NOMO-1 treated with dmso at 0.1 percent for 144 hours (cell line): ENCODE measurements around the gene JAM2.
"Not testable (repeated sequence)": the region's sequence is repeated elsewhere in the genome, so short reads cannot be mapped to it uniquely, and the experiment has no call there.

ENCODE experiments used
- DNase-seq: peaks from one replicate; lab custom pipeline; 2025; ENCODE audit not compliant: unreplicated experiment; lab: John Stamatoyannopoulos, UW

JAM2 gene

GRCh38 chr21:25714066-25714465 is 75.0 kb downstream of the JAM2 start:
- DNase-seq, result not testable (repeated sequence)

GRCh38 chr21:25717491-25718147 is 78.6 kb downstream of the JAM2 start:
- no peak for DNase-seq

- DNase-seq, result no peak
Observed at GRCh38 chr21:25721987-25722386, 82.9 kb downstream of the JAM2 start.

GRCh38 chr21:25722631-25723030 is 83.6 kb downstream of the JAM2 start:
- DNase-seq, result peak; percentile 56

- DNase-seq, result no peak
Observed at GRCh38 chr21:25732091-25732760, 93.2 kb downstream of the JAM2 start.

DNA sequence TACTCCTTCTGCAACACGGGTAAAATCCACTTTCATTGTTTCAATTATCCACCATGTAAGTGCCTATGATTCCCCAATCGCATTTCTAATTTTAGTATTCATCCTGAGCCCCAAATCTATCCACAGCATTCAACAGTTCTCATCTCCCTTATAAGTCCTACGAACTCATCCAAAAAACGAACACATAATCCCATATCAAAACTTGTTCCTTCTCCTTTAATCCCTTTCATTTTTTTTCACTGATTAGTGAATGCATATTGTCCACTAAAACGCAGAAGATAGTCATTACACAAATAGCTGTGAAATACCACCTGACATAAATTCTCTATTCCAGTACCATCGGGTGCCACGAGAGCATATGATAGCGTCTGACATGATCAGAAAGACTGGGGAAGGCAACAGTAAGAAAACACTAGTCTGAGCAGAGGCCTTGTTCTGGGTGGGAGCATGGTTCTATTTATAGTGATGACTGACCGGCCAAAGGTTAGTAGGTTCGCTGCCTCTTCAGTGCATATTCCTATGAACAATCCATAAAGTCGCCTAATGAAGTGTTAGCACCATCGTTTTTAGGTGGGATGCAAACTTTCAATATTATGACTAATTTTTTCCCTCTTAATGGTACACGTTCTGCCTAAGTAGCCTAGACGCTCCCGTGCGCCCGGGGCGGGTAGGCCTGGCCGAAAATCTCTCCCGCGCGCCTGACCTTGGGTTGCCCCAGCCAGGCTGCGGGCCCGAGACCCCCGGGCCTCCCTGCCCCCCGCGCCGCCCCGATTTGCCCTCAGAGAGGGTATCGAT is 95.0 kb downstream of the JAM2 start:
- DNase-seq, result peak; percentile 29

DNA sequence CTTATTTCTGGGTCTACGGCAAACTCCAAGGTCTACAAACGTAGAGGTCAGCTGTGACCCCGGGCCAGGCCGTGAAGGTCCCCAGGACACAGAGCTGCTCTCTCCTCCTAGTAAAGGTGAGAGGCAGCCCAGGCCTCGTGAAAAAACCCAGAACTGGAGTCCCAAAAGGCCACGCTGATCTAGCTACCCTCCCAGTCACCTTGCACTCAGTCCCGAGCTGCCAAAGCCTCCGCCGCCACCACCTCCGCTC is 95.5 kb downstream of the JAM2 start:
- no peak for DNase-seq

- peak; percentile 95 for DNase-seq
Observed at GRCh38 chr21:25734904-25735645, 96.0 kb downstream of the JAM2 start, which contains the start of the genes ATP5PF and GABPA. TSS of gene ATP5PF (minus strand) at chr21:25734904. CDS start at chr21:25729794, 5,110 bp downstream. TSS of gene GABPA (plus strand) at chr21:25734972. CDS start at chr21:25741599, 6,627 bp downstream.

- DNase-seq, result peak; percentile 18
Observed at GRCh38 chr21:25735646-25736597, 96.9 kb downstream of the JAM2 start.

- DNase-seq, result no peak
Observed at GRCh38 chr21:25737421-25737820, 98.4 kb downstream of the JAM2 start.

DNA sequence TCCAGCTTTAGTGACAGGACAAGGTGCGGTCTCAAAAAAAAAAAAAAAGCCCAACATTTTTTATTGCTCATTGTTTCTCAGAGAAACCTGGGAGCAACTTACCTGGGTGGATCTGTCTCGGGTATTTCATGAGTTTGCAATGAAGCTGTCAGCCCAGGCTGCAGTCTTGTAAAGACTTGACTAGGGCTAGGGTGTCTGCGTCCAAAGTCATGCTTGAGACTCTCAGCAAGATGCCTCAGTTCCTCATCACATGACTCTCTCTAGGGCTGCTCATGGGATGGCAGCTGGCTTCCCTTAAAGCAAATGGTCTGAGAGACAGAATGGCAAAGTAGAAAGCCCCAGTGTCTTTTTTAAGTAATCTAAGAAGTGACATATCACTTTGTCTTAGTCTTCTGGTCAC is 103.8 kb downstream of the JAM2 start:
- DNase-seq, result no peak

DNA sequence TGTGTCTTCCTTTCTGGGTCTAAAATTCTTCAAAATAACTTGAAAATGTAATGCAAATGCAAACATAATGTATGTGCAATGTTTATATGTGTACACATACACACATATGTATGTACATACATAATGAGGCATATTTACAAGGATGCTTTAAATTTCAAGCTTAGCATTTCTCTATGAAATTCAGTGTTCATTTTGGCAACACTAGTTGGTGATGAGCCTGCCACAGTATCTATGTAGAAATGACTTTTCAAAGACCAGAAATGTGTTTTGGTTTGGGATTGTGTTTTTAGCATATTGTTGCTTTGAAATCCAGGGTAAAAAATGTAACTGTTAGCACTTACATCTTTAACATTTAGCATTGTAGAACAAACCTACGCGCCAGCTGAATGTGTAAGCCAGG is 105.8 kb downstream of the JAM2 start:
- DNase-seq, result no peak

DNA sequence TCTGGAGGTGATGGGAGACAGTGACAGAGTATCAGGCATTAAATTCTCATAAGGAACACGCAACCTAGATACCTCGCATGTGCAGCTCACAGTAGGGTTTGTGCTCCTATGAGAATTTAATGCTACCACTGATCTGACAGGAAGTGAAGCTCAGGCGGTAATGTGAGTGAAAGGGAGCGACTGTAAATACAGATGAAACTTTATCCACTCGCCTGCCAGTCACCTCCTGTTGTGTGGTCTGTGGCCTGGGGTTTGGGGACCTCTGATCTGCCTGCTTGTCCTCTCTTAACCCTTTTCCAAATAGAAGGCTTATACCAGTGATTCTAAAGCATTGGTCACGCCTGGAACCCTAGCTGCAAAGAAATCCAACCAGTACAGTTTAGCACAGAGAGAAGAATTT is 111.0 kb downstream of the JAM2 start:
- no peak for DNase-seq

- DNase-seq, result no peak
Observed at GRCh38 chr21:25752416-25752815, 113.4 kb downstream of the JAM2 start.

- DNase-seq, result no peak
Observed at GRCh38 chr21:25756190-25756932, 117.3 kb downstream of the JAM2 start.

DNA sequence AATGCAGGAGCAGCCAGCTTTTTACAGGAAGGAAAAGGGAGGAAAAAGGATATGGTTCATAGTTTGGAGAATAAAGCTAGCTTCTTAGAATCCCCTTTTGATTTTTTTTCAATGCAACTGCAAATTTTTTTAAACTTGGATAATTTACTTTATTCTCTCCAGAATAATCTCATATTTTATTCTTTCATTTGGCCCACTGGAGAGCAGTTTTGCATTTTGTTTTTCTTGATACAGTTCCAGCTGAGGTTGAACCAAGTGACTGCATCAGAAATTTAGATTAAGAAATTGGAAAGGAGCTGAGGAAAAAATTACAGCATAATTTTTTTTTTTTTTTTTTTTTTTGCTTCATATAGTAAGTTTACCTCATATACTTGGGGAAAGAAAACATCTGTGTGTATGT is 118.5 kb downstream of the JAM2 start:
- no peak for DNase-seq

DNA sequence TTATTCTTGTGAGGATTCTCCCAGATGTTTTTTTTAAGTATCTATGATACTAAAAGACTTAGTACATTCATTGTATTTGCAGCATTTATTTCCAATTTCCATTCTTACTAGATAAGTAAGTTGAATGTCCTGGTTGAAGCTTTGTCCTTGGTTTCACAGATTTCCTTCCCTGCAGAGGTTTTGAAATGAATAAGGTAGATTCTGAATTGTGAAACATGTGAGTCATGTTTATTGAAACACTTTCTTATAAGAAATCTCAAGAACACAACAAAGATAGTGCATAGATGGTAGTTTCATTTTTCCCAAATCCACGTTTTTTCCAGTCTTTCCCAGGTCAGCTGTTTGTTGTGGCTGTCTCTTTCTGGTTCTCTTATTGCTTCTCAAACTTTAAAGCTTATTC is 120.5 kb downstream of the JAM2 start:
- no peak for DNase-seq

DNA sequence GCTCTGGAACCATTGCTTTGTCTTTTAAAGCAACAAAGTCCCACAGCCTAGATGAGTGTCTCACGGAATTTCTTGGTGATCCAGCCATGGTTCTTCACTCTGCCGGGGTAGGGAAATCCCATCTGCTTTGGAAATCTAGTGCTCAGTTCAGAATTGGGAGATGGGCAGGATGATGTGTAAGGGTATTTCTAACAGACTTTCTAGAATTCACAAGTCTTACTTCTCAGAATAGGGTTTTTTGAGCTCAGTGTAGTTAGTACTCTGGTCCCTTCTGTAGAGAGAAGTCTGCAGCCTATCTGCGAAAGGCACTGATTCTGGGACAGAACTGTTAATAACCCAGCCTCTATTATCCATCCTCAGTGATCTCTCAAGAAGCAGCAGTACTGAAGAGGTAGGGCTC is 121.0 kb downstream of the JAM2 start:
- no peak for DNase-seq

DNA sequence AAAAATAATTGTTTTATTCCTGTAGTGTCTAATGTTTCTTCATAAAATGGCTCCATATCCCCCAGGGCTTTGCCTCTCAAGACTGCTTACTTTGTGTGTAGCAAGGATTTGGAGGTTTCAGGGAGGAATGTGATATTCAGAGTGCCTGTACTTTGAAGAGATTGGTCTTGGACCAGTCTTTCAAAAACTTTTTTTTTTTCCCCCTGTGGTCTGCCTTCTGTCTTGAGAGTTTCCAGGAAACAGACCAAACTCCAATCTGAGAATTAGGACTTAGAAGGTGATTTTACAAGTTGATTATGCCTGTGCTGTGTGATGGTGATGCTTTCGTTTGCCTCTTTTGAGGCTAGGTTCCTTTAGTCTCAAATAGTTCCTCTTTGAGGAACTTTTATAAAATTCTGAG is 121.6 kb downstream of the JAM2 start:
- DNase-seq, result no peak

DNA sequence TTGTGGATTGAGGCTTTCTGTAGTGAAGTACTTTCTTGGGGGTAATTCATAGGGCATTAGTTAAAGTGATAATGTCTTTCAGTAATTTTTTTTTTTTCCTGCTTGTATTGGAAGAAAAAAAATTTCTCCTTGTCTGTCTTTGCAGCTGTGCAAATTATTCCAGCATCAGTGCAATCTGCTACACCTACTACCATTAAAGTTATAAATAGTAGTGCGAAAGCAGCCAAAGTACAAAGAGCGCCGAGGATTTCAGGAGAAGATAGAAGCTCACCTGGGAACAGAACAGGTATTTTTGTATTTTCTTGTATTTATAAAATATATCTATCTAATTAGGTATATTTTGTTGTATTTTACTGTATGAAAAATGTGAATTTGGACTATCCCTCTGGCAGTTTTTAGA is 125.0 kb downstream of the JAM2 start:
- no peak for DNase-seq
